Left lobe of liver (tissue), 2 donors: ENCODE measurements around the gene PSMC5. TPM values are rescaled to one million over a fixed set of nuclear protein-coding genes. Genes with fewer than 3 reads are reported as not detected.
"Not testable (repeated sequence)": the region's sequence is repeated elsewhere in the genome, so short reads cannot be mapped to it uniquely, and the experiment has no call there.

Experiments used
- ATAC-seq: fragments of 200-7000 bp; cut with Tn5 transposase; one replicate; pipeline ENCODE4 v1.9.1; 2020; ENCODE audit warnings: mild to moderate bottlenecking, moderate library complexity
- DNase-seq: peaks from one replicate; pipeline ENCODE4 v3.0.0-alpha.2; 2020; ENCODE audit warnings: low spot score
- total RNA-seq: library from RNA; stranded (reverse); gene quantifications from one replicate; pipeline ENCODE4 v1.2.1, GENCODE V29; 2021
- donor health status: DM: no; HTN: no; CAD: no; lungs with moderate emphysema.
- donor health status: DM: no; HTN: yes; CAD: no.

Gene PSMC5
- total RNA-seq, 1 donor from 2014 or later = 67.0 TPM

DNA sequence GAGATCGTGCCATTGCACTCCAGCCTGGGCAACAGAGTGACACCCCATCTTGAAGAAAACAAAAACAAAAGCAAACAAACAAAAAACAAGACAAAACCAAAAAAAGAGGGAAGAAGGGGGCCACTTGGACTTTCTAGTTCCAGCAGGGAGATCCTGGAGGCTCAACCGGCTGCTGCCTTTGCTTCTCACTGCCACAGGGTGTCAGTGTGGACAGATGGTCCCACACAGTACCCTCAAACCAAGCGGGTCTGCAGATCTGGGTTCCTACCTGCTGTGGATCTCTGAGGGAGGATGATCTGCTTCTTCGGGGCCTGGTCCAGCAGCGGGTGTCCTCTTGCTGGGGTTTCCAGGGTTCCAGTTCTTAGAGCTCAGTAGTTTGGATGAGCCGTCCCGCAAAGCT lies 39.4 kb downstream of the PSMC5 start:
- ATAC-seq = peak; percentile 58
- not testable (repeated sequence) for DNase-seq

DNA sequence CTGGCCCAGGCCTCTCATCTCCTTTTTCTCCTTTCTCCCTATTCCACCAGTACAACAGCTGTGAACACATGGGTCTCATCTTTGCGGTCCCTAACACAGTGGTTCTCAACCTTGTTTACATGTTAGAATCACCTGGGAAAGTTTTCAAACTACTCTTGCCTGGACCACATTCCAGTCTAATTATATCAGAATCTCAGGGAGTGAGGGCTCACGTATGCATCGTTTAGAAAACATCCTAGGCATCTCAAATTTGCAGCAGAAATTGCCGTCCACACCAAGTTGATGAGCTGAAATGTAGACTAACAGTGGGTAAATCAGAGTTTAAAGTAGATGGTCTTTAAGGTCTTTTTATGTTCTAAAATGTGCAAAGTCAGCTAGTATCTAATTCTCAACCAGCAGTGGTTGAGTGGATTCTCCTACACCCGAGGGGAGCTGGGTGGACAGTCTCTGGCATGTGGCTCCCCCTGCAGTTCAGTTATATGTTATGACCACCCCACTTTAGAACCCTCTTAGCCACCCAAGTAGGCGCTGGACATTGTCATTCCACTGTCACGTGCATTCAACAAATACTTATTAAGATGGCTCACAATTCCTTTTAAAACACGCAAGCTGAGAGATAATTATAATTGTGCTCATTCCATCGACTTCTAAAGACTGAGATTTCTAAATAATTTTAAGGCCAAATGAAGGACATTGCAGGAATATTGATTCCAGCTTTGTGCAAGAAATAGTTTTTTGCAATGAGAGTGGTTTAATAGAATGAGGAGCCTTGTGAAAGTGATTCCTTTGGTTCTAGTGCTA lies 42.5 kb downstream of the PSMC5 start:
- DNase-seq, ATAC-seq: not testable (repeated sequence)

- ATAC-seq, DNase-seq: not testable (repeated sequence)
These were observed 43.0 kb downstream of the PSMC5 start for GRCh38 chr17:63870292-63870665.

DNA sequence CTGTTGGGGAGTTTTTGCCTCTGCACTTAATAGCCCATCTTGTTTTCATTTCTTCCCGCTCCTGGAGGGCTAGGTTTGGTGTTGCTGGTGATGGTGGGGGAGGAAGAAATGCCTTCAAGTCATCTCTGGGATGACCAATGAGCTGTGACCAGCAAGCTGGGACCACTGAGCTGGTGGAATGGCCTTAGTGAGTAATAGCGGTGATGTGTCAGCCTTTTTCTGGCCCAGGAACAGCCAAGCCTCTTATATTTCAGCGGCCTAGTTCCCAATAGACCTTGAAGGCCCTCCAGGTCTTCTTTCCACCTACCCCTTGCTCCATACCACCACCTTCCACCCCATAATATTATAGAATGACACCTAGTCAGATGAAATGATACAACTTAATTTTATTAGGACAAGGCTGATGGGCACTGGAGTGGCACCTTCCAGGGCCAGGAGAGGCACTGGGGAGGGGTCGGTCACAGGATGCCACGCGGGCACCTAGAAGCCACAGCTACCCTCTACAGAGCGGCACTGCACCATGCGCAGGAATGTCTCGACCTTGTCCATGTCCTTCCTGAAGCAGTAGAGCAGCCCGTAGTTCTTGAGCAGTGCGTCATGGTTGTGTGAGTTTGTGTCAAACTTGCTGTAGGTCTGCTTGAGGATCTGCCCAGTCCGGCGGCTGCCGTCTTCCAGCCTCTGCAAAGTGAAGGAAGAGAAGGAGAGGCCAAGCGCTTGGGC lies 44.6 kb downstream of the PSMC5 start:
- not testable (repeated sequence) for DNase-seq, ATAC-seq

DNA sequence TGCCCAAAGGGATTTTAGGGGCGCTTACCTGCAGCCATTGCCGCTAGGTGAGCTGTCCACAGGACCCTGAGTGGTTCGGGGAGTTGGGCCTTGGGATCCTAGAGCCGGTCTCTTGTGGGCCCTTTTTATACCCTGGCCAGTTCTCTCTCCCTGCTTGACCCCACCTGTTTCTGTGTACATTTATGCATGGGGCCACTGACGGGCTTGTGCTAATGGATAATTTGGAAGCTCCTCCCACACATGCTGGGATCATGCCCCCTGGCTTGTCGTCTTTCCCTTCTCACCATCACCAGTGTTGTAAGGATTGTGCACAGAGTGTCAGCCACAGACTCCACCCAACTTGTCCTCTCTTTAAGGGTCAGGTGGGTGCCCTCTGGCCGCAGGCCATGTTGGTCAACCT lies 46.3 kb downstream of the PSMC5 start, which contains the start of gene CSH2:
CSH2 (minus strand) TSS at position 101 of the 400 bp plus-strand sequence; CDS start at position 38, 63 bp downstream.
- ATAC-seq = not testable (repeated sequence)

DNA sequence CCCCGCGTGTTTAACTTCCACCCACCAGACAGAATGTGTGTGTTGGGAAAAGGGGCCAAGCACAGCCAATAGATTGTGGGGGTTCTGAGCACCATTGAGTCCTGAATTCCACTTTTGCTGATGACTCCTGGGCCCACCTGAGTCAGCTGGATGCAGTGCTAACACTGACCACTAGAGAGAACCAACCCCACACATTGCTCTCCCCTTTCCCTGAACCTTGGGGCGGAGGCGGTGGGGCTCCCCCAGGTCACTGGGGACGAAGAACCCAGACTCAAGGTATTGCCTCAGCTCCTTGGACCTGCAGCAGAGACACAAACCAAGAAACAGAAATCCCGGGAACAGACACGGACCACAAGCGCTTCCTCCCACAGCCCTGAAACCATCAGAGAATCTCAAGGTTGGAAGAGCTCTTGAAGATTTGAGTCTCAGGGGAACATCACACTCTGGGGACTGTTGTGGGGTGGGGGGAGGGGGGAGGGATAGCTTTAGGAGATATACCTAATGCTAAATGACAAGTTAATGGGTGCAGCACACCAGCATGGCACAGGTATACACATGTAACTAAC lies 46.9 kb downstream of the PSMC5 start:
- DNase-seq, ATAC-seq: not testable (repeated sequence)

More for the DNA sequence above, 46.3 kb downstream of the PSMC5 start, which contains the start of gene CSH2:
- not testable (repeated sequence) for DNase-seq

GRCh38 chr17:63874693-63875092 lies 47.5 kb downstream of the PSMC5 start:
- not testable (repeated sequence) for DNase-seq, ATAC-seq

- not testable (repeated sequence) for DNase-seq, ATAC-seq
These were observed 51.2 kb downstream of the PSMC5 start for GRCh38 chr17:63878413-63878812.

- DNase-seq (no peak), ATAC-seq (no peak)
These were observed 53.5 kb downstream of the PSMC5 start for GRCh38 chr17:63880706-63881105.

DNA sequence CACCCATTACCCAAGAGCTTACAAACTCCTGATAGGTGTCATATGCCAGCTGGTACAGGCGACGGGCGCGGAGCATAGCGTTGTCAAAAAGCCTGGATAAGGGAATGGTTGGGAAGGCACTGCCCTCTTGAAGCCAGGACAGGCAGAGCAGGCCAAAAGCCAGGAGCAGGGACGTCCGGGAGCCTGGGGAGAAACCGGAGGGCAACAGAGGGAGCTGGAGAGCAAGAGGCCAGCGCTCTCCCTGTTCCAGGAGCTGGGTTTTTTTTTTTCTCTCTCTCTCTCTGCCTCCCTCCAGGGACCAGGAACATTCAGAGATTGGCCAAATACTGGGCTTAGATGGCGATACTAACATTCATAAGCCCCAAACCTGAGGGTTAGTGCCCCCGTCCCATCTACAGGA lies 54.1 kb downstream of the PSMC5 start:
- ATAC-seq (peak; percentile 70), DNase-seq (peak; percentile 49)

Other genes with a start within 250 kb of the PSMC5 start
- gene TACO1, start 226.5 kb upstream of the PSMC5 start, total RNA-seq = 47.9 TPM
- gene MAP3K3, start 205.0 kb upstream of the PSMC5 start, total RNA-seq = 11.6 TPM
- gene LIMD2, start 127.3 kb upstream of the PSMC5 start, total RNA-seq = 5.8 TPM
- gene STRADA, start 85.6 kb upstream of the PSMC5 start, total RNA-seq = 13.4 TPM
- 65.2 TPM for gene CCDC47, start 53.8 kb upstream of the PSMC5 start, total RNA-seq
- gene DDX42, start 53.3 kb upstream of the PSMC5 start, total RNA-seq = 33.6 TPM
- gene FTSJ3, start 232 bp downstream of the PSMC5 start, total RNA-seq = 16.3 TPM
- 73.9 TPM for gene SMARCD2, start 15.3 kb downstream of the PSMC5 start, total RNA-seq
- gene CSH2, start 46.2 kb downstream of the PSMC5 start, total RNA-seq = not detected
- gene GH2, start 54.5 kb downstream of the PSMC5 start, total RNA-seq = not detected
- not detected for gene CSH1, start 69.1 kb downstream of the PSMC5 start, total RNA-seq
- gene CSHL1, start 83.8 kb downstream of the PSMC5 start, total RNA-seq = not detected
- gene GH1, start 91.4 kb downstream of the PSMC5 start, total RNA-seq = not detected
- gene CD79B, start 104.9 kb downstream of the PSMC5 start, total RNA-seq = 0.81 TPM
- gene SCN4A, start 145.5 kb downstream of the PSMC5 start, total RNA-seq = 0.10 TPM
- 0.18 TPM for gene PRR29, start 170.9 kb downstream of the PSMC5 start, total RNA-seq
- 5.3 TPM for gene ICAM2, start 193.2 kb downstream of the PSMC5 start, total RNA-seq